HT1080 (cell line): Measurements from ENCODE around the gene BMP6. TPM values are rescaled to one million over a fixed set of nuclear protein-coding genes. Genes with fewer than 3 reads are reported as not detected.

ENCODE experiments used
- DNase-seq: peaks from one replicate; pipeline ENCODE4 v3.0.0-alpha.2; 2015; ENCODE audit warnings: low read depth
- total RNA-seq: library from RNA; depleted of rRNA; stranded (reverse); fragments of >200 nt; shearing (Covaris generic); gene quantifications from 2 replicates; pipeline ENCODE4 v1.2.3, GENCODE V29; 2014; rRNA removed

The BMP6 gene
- total RNA-seq, 1 experiment from 2014 or later = 4.0 TPM

DNA sequence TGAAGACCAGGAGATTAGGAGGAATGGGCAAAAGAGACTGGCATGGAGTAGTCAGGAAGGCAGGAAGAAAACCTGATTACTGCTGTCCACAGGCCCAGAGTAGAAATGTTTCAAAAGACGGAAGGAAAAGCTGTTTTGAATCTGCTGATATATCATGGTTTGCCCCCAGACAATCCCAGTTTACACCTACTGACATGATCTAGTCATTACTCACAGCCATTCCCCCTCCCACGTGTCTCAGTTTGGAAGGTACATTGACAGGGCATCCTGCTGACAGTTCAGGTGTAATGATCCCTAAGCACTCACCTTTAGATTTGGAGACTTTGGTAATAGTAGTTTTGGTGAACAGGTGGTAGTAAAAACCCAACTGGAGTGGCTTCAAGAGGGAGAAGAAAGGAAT lies 194.5 kb downstream of the BMP6 start:
- DNase-seq = no peak

- no peak for DNase-seq
Observed at GRCh38 chr6:7921046-7921445, 195.1 kb downstream of the BMP6 start.

DNA sequence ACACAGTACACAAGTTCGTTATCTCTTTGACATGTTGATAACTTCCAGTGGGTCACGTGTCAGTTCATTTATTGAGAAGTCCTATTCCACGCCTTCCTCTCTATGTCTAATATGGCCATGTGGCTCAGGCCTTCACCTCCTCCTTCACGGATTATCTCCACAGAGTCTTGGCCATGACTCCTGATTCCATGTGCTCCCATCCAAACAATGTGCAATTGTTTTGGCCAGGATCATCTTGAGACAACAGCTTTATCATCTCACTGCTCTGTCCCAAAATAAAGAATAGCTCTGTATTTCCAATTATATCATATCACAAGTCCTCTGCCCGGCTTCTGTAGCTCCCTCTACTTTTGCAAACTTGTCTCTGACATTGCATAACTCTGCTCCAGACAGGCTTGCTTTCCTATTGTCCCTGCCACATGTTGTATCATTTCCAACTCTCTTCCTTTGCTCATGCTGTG lies 195.8 kb downstream of the BMP6 start:
- no peak for DNase-seq

GRCh38 chr6:7922596-7922995 lies 196.7 kb downstream of the BMP6 start:
- no peak for DNase-seq

GRCh38 chr6:7924867-7925266 lies 199.0 kb downstream of the BMP6 start:
- no peak for DNase-seq

Other genes with a start within 250 kb of the BMP6 start
- 3.4 and 4.3 TPM in 2 replicates for gene DSP, start 184.4 kb upstream of the BMP6 start, total RNA-seq
- 7.9 and 9.7 TPM in 2 replicates for gene SNRNP48, start 135.9 kb upstream of the BMP6 start, total RNA-seq
- gene TXNDC5, start 184.7 kb downstream of the BMP6 start, total RNA-seq = 338 and 359 TPM in 2 replicates